GM18909 (cell line): ENCODE results near the gene NFX1.
"Not testable (repeated sequence)": the region's sequence is repeated elsewhere in the genome, so short reads cannot be mapped to it uniquely, and the experiment has no call there.

ENCODE experiments used
- ATAC-seq: cut with Tn5 transposase; IDR thresholded peaks from one replicate; pipeline ENCODE4 v1.9.1; 2021; ENCODE audit warnings: mild to moderate bottlenecking; ENCODE audit not compliant: unreplicated experiment, poor library complexity

NFX1 gene

GRCh38 chr9:33385536-33385935, 95.2 kb downstream of the NFX1 start:
- ATAC-seq, result not testable (repeated sequence)

DNA sequence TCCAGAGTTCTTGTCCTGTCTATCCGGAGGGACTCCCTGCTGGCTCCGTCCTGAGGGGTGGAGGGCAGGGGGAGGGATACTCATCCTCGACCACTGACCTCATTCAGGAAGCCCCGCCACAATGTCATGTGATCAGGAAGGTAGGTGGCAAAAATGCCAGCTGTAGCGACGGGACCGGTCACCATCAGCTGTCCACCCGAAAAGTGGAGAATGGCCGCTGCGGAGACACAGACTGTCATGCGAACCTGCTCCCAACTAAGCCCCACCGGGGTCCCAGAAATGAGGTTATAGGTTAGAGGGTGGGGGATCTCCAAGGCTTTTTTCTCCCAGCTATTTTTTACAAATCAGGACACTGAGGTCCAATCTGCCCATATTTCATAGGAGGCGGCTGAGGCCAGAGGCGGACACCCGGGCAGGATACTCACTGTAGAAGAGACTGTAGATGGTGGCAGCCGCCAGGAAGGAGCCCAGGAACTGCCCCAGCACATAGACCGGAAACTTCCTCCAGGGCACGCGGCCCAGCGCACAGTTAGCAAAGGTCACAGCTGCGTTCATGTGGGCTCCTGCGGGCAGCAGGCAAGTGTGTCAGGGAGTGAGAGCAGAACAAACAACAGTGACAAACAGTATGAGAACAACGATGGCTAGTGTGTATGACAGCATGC, 95.8 kb downstream of the NFX1 start:
- not testable (repeated sequence) for ATAC-seq

GRCh38 chr9:33386641-33386996, 96.3 kb downstream of the NFX1 start:
- not testable (repeated sequence) for ATAC-seq

DNA sequence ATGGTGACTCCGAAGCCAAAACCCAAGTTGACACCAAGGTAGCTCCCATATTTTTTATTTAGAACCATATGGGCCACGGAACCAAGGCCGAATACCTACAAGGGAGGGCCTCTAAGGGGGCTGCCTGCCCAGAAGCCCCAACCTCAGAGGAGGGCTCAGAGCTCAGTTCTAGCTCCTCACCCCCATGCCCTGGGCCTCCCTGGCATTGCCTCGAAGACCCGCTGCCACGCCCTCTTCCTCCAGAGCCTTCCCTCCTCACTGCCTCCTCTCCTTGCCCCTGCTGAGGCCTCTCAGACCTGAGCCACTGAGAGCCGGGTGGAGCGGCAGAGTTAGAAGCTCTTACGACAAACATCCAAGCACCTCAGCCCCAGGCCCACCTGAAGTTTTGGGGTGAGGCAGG, 96.7 kb downstream of the NFX1 start:
- not testable (repeated sequence) for ATAC-seq

GRCh38 chr9:33388110-33388994, 98.0 kb downstream of the NFX1 start:
- no peak for ATAC-seq

DNA sequence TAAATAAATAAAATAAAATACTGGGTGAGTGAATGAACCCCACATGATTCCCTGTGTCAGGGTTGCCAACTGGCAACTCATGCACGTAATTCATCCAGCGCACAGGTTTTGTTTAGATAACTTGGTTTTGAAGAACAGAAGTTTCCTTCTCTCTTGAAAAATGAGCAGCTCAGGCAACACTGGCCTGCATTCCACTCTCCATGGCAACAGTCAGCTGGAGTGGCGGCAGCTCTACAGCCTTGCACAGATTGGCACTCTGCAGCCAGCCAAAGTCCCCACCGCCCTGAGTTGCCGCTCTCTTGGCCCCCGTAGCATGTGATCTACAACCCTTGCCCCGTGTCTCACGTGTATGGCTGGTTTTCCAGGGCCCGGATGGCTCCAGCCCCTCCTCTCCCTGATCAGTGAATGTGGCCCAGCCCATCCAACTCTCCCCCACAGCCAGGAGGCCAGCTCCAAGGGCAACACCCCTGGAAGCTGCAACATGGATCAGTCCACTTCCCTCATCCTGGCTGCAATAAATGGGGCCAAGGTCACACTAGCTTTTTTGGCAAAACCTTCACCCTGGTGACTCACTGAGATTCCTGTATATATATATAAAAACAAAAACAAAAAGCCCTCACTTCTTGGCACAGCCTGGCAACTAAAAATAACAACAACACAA, 100.9 kb downstream of the NFX1 start:
- ATAC-seq, result not testable (repeated sequence)

DNA sequence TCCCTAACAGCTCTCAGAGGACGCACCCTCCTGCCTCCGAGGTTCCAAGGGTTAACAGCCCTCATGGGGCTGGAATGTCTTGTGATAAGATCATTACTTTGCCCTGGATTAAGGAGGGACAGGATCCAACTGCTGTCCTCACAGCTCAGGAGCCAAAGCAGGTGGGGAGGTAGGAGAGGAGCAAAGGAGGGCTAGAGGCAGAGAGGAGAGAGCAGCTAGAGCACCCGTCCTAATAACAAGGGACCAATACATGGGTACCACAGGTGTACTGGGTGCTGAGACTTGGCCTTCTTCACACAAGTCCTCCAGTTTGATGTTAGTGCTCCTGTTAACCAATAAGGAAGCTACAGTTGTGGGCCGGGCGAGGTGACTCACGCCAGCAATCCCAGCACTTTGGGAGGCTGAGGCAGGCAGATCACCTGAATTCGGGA, 102.3 kb downstream of the NFX1 start:
- not testable (repeated sequence) for ATAC-seq

GRCh38 chr9:33393581-33393980, 103.3 kb downstream of the NFX1 start:
- no peak for ATAC-seq

DNA sequence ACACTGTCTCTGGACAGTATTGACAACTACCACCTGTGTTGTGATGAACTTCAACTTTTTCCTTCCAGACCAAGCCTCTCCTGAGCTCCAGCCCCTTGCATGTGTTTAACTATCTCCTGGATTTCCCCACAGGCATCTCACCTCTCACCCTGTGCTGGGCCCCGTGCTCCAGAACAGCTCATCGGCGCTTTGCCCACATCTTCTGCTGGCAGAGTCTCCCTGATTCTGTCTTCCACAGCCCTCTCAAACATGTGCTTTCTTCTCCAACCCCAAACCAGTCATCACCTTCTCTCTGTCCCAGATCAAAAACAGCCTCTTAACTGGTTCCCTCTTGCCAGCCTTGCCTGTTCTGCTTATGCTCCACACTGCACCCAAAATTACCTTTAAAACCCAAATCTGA, 103.7 kb downstream of the NFX1 start:
- ATAC-seq, result not testable (repeated sequence)

GRCh38 chr9:33395159-33395879, 105.0 kb downstream of the NFX1 start:
- not testable (repeated sequence) for ATAC-seq

- not testable (repeated sequence) for ATAC-seq
Observed at GRCh38 chr9:33397801-33398200, 107.5 kb downstream of the NFX1 start.

DNA sequence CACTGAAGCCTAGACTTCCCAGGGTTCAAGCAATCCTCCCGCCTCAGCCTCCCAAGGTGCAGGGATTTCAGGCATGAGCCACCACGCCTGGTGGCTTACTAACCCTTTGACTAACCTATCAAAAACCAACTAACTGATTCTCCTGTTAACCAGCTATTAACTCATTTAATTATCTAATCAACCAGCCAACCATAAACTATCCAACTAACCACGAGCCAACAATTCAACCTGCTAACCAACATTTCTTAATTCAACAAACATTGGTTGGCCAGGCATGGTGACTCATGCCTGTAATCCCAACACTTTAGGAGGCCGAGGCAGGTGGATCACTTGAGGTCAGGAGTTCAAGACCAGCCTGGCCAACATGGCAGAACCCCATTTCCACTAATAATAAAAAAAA, 108.7 kb downstream of the NFX1 start:
- ATAC-seq, result not testable (repeated sequence)

DNA sequence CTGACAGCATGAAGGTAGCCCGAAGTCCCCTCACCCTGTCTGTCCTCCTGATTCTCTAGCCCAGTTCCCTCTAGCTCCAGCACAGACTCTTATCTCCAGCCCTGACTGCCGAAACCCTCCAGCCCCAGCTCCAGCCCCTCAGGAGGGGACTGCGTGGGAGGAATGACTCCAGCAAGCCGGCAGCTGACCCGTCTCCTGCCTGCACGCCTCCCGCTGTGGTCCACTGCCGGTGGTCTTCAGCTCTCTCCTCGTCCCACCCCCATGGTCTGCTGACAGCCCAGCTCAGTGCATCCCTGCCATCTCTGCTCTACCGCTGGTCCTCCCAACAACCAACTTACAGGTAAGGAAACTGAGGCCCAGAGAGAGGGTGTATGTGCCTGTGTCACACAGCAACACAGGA, 111.5 kb downstream of the NFX1 start:
- ATAC-seq, result not testable (repeated sequence)

GRCh38 chr9:33402371-33402770, 112.1 kb downstream of the NFX1 start, which contains the start of gene AQP7:
AQP7 (minus strand) TSS chr9:33402568; CDS start chr9:33401262, 1,306 bp downstream.
- ATAC-seq, result not testable (repeated sequence)

- ATAC-seq, result no peak
Observed at GRCh38 chr9:33403941-33404787, 113.8 kb downstream of the NFX1 start.

DNA sequence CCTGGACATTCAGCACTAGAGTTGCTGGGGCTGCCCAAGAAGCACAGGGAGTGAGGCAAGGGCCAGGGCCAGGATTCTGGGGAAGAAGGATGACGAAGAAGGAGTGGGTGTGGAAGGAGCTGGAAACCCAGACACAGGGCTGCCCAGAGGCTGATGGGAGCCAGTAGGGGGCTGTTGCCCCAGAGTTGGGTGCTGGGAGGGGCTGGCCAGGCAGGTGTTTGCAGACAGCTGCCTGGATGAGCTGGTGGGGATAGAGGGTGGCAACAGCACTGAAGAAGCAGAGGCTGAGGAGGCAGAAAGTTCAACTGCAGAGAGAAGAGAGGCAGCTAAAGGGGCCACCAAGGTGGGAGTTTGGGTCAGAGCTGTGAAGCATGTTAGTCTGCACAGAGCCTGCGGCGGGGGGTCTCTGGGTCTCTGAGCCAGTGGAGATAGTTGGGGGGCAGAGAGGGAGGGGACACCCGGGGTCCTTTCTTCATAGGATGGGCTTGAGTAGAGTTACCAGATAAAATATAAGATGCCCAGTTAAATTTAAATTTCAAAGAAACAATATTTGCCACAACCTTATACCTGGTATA, 114.6 kb downstream of the NFX1 start:
- ATAC-seq, result no peak

DNA sequence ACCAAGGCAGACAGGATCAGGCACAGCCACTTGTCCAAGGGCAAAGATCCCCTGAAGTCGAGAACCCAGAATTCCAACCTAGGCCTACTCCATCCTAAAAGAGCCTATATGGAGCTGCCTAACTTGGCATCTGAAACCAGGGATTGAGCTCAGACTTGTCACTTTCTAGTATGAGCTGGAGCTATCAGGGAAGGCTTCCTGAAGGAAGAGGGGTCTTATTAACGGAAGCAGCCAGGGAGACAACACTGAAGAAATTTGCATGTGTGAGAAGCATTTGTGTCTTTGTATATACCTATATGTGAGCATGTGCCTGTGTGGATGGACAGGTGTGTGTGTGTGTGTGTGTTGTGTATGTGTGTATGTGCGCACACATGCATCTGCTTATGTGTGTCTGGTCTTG, 116.7 kb downstream of the NFX1 start:
- ATAC-seq, result no peak

GRCh38 chr9:33408087-33408486, 117.8 kb downstream of the NFX1 start:
- ATAC-seq, result no peak

GRCh38 chr9:33414268-33414667, 124.0 kb downstream of the NFX1 start:
- no peak for ATAC-seq
